IMR-90 (cell line): Measurements from ENCODE around the gene IL1F10. TPM values are rescaled to one million over a fixed set of nuclear protein-coding genes. Genes with fewer than 3 reads are reported as not detected.

Experiments
- ATAC-seq: fragments of 200-7000 bp; cut with Tn5 transposase; 2 replicates; pipeline ENCODE4 v1.9.1; 2020; ENCODE audit warnings: low read depth, mild to moderate bottlenecking, moderate library complexity
- BruUV-seq: library from RNA; stranded (reverse); fragments of 400-500 nt; replicated peaks from 2 replicates; lab custom pipeline; 2021; lab: Mats Ljungman, UMichigan
- CTCF ChIA-PET: fragments of 300-600 bp; formaldehyde crosslinking; extraction: SDS; loops from one replicate; lab custom pipeline; 2021; ENCODE audit warnings: antibody characterized with exemption; lab: Yijun Ruan, JAX
- POLR2A ChIA-PET: fragments of 300-600 bp; sonication (Branson Sonifier 250); formaldehyde crosslinking; loops from one replicate; lab custom pipeline; 2022; ENCODE audit warnings: antibody characterized with exemption; ENCODE audit not compliant: unreplicated experiment; lab: Charles Lee
- DNase-seq: peaks from one replicate; pipeline ENCODE4 v3.0.0; 2013
- H2AFZ ChIP-seq: replicated peaks from 2 replicates; pipeline ENCODE3; 2013; ENCODE audit warnings: low read length, mild to moderate bottlenecking; ENCODE audit not compliant: poor library complexity
- H2AK5ac ChIP-seq: 2 replicates; pipeline ENCODE4 v1.6.1; 2013; ENCODE audit warnings: low read depth, low read length, inconsistent platforms
- H2AK9ac ChIP-seq: replicated peaks from 2 replicates; pipeline ENCODE3; 2013; ENCODE audit warnings: mild to moderate bottlenecking, low read depth, low read length, moderate library complexity; ENCODE audit not compliant: poor library complexity
- H2BK120ac ChIP-seq: 2 replicates; pipeline ENCODE4 v1.6.1; 2013; ENCODE audit warnings: low read depth, low read length, inconsistent platforms
- H2BK15ac ChIP-seq: 3 replicates; pipeline ENCODE4 v1.6.1; 2013; ENCODE audit warnings: low read depth, low read length, inconsistent platforms
- H2BK20ac ChIP-seq: 2 replicates; pipeline ENCODE4 v1.6.1; 2013; ENCODE audit warnings: low read depth, mild to moderate bottlenecking, inconsistent platforms, low read length, moderate library complexity
- H2BK5ac ChIP-seq: 2 replicates; pipeline ENCODE4 v1.6.1; 2013; ENCODE audit warnings: mild to moderate bottlenecking, low read depth, low read length, inconsistent platforms; ENCODE audit not compliant: poor library complexity, severe bottlenecking
- H3K14ac ChIP-seq: replicated peaks from 2 replicates; pipeline ENCODE4 v1.6.1; 2013; ENCODE audit warnings: low read depth, low read length, inconsistent platforms
- H3K18ac ChIP-seq: 2 replicates; pipeline ENCODE4 v1.6.1; 2013; ENCODE audit warnings: low read depth, low read length, control low read depth
- H3K23ac ChIP-seq: 2 replicates; pipeline ENCODE4 v1.6.1; 2013; ENCODE audit warnings: low read depth, low read length, inconsistent platforms
- H3K27ac ChIP-seq: 2 replicates; pipeline ENCODE4 v1.5.1; 2013; ENCODE audit warnings: mild to moderate bottlenecking, control low read depth, low read length; ENCODE audit not compliant: insufficient read depth
- H3K27me3 ChIP-seq: 2 replicates; pipeline ENCODE4 v1.6.1; 2013; ENCODE audit warnings: low read length; ENCODE audit not compliant: control insufficient read depth, insufficient read depth
- H3K36me3 ChIP-seq: 2 replicates; pipeline ENCODE4 v1.6.1; 2013; ENCODE audit warnings: low read length, mixed read lengths; ENCODE audit not compliant: control insufficient read depth, insufficient read depth
- H3K4ac ChIP-seq: 2 replicates; pipeline ENCODE4 v1.6.1; 2013; ENCODE audit warnings: low read depth, low read length, inconsistent platforms
- H3K4me1 ChIP-seq: 2 replicates; pipeline ENCODE4 v1.6.1; 2013; ENCODE audit warnings: low read length, mixed read lengths; ENCODE audit not compliant: control insufficient read depth, insufficient read depth
- H3K4me2 ChIP-seq: 2 replicates; pipeline ENCODE4 v1.6.1; 2013; ENCODE audit warnings: low read depth, mild to moderate bottlenecking, control low read depth, low read length, moderate library complexity
- H3K4me3 ChIP-seq: 2 replicates; pipeline ENCODE4 v1.5.1; 2013; ENCODE audit warnings: low read depth, mild to moderate bottlenecking, control low read depth, low read length, moderate library complexity; ENCODE audit not compliant: insufficient read depth
- H3K56ac ChIP-seq: 2 replicates; pipeline ENCODE4 v1.6.1; 2013; ENCODE audit warnings: low read length, inconsistent platforms; ENCODE audit not compliant: insufficient read depth; ENCODE audit errors: extremely low read depth
- H3K79me1 ChIP-seq, 2 experiments: 2 replicates each; pipeline ENCODE4 v1.6.1; 2013; ENCODE audit warnings: low read length in 2 of 2, inconsistent platforms in 1 of 2, low read depth in 1 of 2
- H3K9ac ChIP-seq: 2 replicates; pipeline ENCODE4 v1.6.1; 2013; ENCODE audit warnings: low read depth, low read length, control low read depth
- H3K9me1 ChIP-seq: 2 replicates; pipeline ENCODE4 v1.6.1; 2013; ENCODE audit warnings: low read length, inconsistent platforms; ENCODE audit not compliant: insufficient read depth
- H3K9me3 ChIP-seq: 2 replicates; pipeline ENCODE4 v1.6.1; 2013; ENCODE audit warnings: low read length; ENCODE audit not compliant: control insufficient read depth, insufficient read depth
- H4K20me1 ChIP-seq: 2 replicates; pipeline ENCODE4 v1.6.1; 2013; ENCODE audit warnings: low read length, inconsistent platforms; ENCODE audit not compliant: insufficient read depth
- H4K5ac ChIP-seq: 2 replicates; pipeline ENCODE4 v1.6.1; 2013; ENCODE audit warnings: mild to moderate bottlenecking, low read depth, low read length, control low read depth
- H4K8ac ChIP-seq, 2 experiments: 2 replicates each; pipeline ENCODE4 v1.6.1; 2013; ENCODE audit warnings: low read depth in 2 of 2, low read length in 2 of 2, control low read depth in 1 of 2, inconsistent platforms in 1 of 2
- H4K91ac ChIP-seq: 2 replicates; pipeline ENCODE4 v1.6.1; 2013; ENCODE audit warnings: low read depth, low read length, inconsistent platforms; ENCODE audit not compliant: insufficient read depth
- BHLHE40 ChIP-seq: fragments of 150-350 bp; IDR thresholded peaks from 2 replicates; pipeline ENCODE4 v1.6.1; 2016; ENCODE audit warnings: mild to moderate bottlenecking, low read depth, low read length
- CEBPB ChIP-seq: IDR thresholded peaks from 2 replicates; pipeline ENCODE4 v1.6.1; 2012; ENCODE audit warnings: low read depth, low read length, improper control_type of control experiment
- CHD1 ChIP-seq: IDR thresholded peaks from 2 replicates; pipeline ENCODE4 v1.6.1; 2012; ENCODE audit warnings: low read depth, low read length, improper control_type of control experiment
- CTCF ChIP-seq: conservative IDR thresholded peaks from 2 replicates; pipeline ENCODE4 v1.5.1; 2012; ENCODE audit warnings: mild to moderate bottlenecking, low read depth, low read length, improper control_type of control experiment
- ELK1 ChIP-seq: fragments of 150-350 bp; IDR thresholded peaks from 2 replicates; pipeline ENCODE4 v1.6.1; 2016; ENCODE audit warnings: low read depth, mild to moderate bottlenecking, low read length, moderate library complexity, borderline replicate concordance
- FOS ChIP-seq: fragments of 150-350 bp; IDR thresholded peaks from 2 replicates; pipeline ENCODE4 v1.6.1; 2016; ENCODE audit warnings: low read depth, low read length
- MAFK ChIP-seq: IDR thresholded peaks from 2 replicates; pipeline ENCODE4 v1.6.1; 2012; ENCODE audit warnings: low read depth, low read length, improper control_type of control experiment
- MXI1 ChIP-seq: IDR thresholded peaks from 2 replicates; pipeline ENCODE4 v1.6.1; 2012; ENCODE audit warnings: low read depth, mild to moderate bottlenecking, low read length, moderate library complexity, borderline replicate concordance
- NFE2L2 ChIP-seq: fragments of 150-350 bp; IDR thresholded peaks from 2 replicates; pipeline ENCODE4 v1.6.1; 2016; ENCODE audit warnings: low read depth, mild to moderate bottlenecking, low read length
- POLR2A ChIP-seq: IDR thresholded peaks from 2 replicates; pipeline ENCODE4 v1.6.1; 2012; ENCODE audit warnings: mild to moderate bottlenecking, low read depth, low read length
- RCOR1 ChIP-seq: IDR thresholded peaks from 2 replicates; pipeline ENCODE4 v1.6.1; 2012; ENCODE audit warnings: mild to moderate bottlenecking, low read length, improper control_type of control experiment; ENCODE audit not compliant: insufficient replicate concordance
- RFX5 ChIP-seq: IDR thresholded peaks from 2 replicates; pipeline ENCODE4 v1.8.0; 2012; ENCODE audit warnings: low read depth, mild to moderate bottlenecking, low read length, moderate library complexity
- SMC3 ChIP-seq: fragments of 150-350 bp; IDR thresholded peaks from 2 replicates; pipeline ENCODE4 v1.6.1; 2016; ENCODE audit warnings: low read depth, mild to moderate bottlenecking, antibody characterized with exemption, low read length, moderate library complexity
- USF2 ChIP-seq: fragments of 150-350 bp; IDR thresholded peaks from 2 replicates; pipeline ENCODE4 v1.6.1; 2017; ENCODE audit warnings: mild to moderate bottlenecking, antibody characterized with exemption, low read length, low read depth
- WGBS, 2 experiments: methylation state at CpG; one replicate each; pipeline versions ENCODE4 v1.1.5 to v1.1.7; 2013; ENCODE audit warnings: missing lambda C conversion rate in 2 of 2; ENCODE audit not compliant: insufficient read length in 1 of 2; ENCODE audit errors: extremely low coverage in 2 of 2; 5-methylcytosine and 5-hydroxymethylcytosine counted together
- dilution Hi-C: fragments of 300-500 bp; cut with HindIII; formaldehyde crosslinking; loops from one replicate; pipeline ENCODE4 v1.14.3; 2018; ENCODE audit warnings: low sequenced_read_pairs; ENCODE audit not compliant: unreplicated experiment
- in situ Hi-C: fragments of 300-500 bp; cut with MboI; formaldehyde crosslinking; loops from 3 replicates; pipeline ENCODE4 v1.14.3; 2019; ENCODE audit warnings: low sequenced_read_pairs, inconsistent platforms, mixed read lengths
- intact Hi-C: fragments of 100-400 bp; cut with micrococcal nuclease; formaldehyde crosslinking; loops from 2 replicates; pipeline ENCODE4 v1.10.0; 2022
- polyA plus RNA-seq, 3 experiments: library from polyadenylated mRNA; depleted of rRNA; stranded (reverse); fragments of >200 nt; gene quantifications; 2 replicates each; pipeline ENCODE4 v1.2.3, GENCODE V29; 2012; ENCODE audit warnings: low replicate concordance in 1 of 3
- total RNA-seq: library from RNA; depleted of rRNA; stranded (reverse); fragments of >200 nt; gene quantifications from 2 replicates; pipeline ENCODE4 v1.2.3, GENCODE V29; 2012

Gene IL1F10
- total and polyA plus RNA-seq, 2 of the 4 experiments (the other 2 are of a cell fraction): not detected

GRCh38 chr2:113056521-113056920, 11.2 kb upstream of the IL1F10 start:
- no peaks in the 10 kb centered on the region for H3K4me1 ChIP-seq
- no peaks in the 10 kb centered on the region; the same call in 1 of the 2 replicates for H3K9me3 ChIP-seq
- H3K27me3 ChIP-seq: peaks cover 3% of the 10 kb centered on the region
- H3K9me1 ChIP-seq: no peaks in the 10 kb centered on the region
- no peak overlapping the region for H3K4ac ChIP-seq
- H4K5ac ChIP-seq: no peak overlapping the region
- H3K18ac ChIP-seq: no peak overlapping the region
- no peak overlapping the region for H2BK5ac ChIP-seq
- no peak overlapping the region for H4K8ac ChIP-seq
- dilution Hi-C loops (no loop called here), intact Hi-C loops (no loop called here), in situ Hi-C loops (no loop called here)
- no peak overlapping the region for H4K91ac ChIP-seq
- ChIA-PET POLR2A (no interaction called here), CTCF (no interaction called here)
- H3K23ac ChIP-seq: no peak overlapping the region
- H2BK20ac ChIP-seq: no peak overlapping the region
- no peak for TF ChIP-seq USF2
- no peak for TF ChIP-seq MAFK
- no peak for TF ChIP-seq RCOR1
- no peak for TF ChIP-seq BHLHE40
- TF ChIP-seq CHD1: no peak
- no peak for TF ChIP-seq NFE2L2
- TF ChIP-seq RFX5: no peak
- TF ChIP-seq FOS: no peak
- no peak for TF ChIP-seq ELK1
- no peak for TF ChIP-seq CEBPB
- no peak for TF ChIP-seq SMC3
- no peak for TF ChIP-seq CTCF
- TF ChIP-seq POLR2A: no peak
- TF ChIP-seq MXI1: no peak
- H3K9ac ChIP-seq: no peak overlapping the region
- no peaks in the 10 kb centered on the region for H3K36me3 ChIP-seq
- no peak overlapping the region for H2BK120ac ChIP-seq
- H2AK5ac ChIP-seq: no peak overlapping the region
- H3K4me3 ChIP-seq: no peak overlapping the region
- no peak overlapping the region for H2AK9ac ChIP-seq
- no peak overlapping the region for H3K14ac ChIP-seq
- DNase-seq (no peak), ATAC-seq (no peak)
- BruUV-seq: no TSS peak
- H3K4me2 ChIP-seq: no peak overlapping the region
- no peaks in the 10 kb centered on the region for H4K20me1 ChIP-seq
- H2BK15ac ChIP-seq: no peak overlapping the region
- H3K79me1 ChIP-seq: no peaks in the 10 kb centered on the region
- no peak overlapping the region for H2AFZ ChIP-seq
- no peak overlapping the region for H3K56ac ChIP-seq
- no peak overlapping the region for H3K27ac ChIP-seq
- WGBS, 2 experiments: no CpG with 5 or more reads among the region's 1 CpG
